Measurements from ENCODE around the gene KIF26B.
A peak's percentile ranks its signal among the peaks of the same experiment; 100 is the strongest.
"Not testable (repeated sequence)": the region's sequence is repeated elsewhere in the genome, so short reads cannot be mapped to it uniquely, and the experiment has no call there.

The KIF26B gene

DNA sequence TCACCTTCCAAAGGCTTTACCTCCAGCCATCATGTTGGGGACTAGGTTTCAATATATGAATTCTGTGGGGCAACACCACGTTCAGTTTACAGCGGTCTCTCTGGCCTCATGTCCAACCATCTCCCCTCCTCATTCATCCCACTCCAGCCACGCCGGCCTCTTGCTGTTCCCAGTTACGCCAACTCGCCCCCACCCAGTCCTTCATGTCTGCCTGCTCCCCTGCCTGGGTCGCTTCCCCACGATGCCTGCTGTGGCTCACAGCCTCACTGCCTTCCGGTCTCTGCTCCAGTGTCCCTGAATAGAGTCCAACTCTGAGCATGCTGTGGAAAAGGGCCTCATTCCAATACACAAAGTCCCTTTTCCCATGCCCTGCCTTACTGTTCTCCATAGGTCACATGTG lies 193.8 kb downstream of the KIF26B start:
- DNase-seq (ENCODE audit: low spot score) (no peak), FAIRE-seq (no peak)

DNA sequence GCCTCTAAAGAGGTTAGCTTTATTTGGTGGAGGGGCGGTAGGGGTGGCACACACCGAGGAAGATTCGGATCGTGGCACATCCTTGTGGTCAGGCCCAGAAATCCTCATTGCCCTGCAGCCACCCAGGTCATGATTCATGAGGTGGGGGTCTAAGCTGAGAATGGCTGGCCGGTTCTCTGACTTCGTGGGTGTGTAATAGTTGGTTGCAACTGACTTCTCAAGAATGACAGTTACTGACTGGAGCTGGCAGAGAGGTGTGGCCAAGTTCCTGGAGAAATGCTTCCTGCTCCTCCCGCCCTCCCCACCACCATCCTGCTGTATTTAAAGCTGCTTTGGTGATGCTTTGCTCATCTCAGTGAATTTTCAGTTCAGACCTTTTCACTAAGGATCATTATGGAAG lies 198.6 kb downstream of the KIF26B start:
- no peak for FAIRE-seq
- peak; percentile 68 for DNase-seq (ENCODE audit: low spot score)

DNA sequence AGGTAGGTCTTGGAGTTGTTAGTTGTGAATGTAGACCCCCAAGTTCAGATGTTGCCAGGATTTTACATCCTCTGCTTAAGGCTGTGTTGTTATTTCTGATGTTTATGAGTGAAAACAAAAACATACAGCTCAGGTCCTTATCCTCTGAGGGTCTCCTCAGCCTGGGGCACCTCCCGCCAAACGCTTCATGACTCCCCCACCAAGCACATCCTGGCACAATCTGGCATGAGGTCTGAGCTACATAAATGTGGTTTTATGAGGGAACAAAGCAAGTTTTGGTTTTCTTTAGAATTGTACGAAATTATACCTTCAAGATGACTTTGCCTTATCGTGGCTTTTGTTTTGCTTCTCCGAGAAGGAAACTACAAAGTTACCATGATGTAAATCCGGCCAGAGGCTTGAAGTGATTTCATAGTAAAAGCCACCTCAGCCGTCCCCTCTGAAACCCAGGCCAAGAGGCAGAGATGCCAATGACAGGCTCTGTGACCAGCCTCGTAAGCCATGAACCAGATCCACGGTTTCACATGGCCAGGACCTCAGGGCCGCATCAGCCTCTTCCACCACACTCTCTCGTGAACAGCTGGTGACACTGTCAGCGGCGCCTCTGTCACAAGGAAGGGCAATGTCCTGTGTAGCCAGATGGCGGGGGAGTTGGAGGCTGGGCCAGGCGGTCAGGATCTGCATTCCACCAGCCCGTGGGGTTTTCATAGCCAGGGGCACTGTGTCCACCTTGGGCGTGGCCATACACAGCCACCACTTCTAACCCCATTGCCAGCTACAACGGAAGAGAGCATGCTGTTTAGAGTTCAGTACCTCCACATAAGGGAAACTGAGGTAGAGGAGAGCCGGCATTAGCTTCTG lies 199.4 kb downstream of the KIF26B start:
- FAIRE-seq (no peak), DNase-seq (ENCODE audit: low spot score) (no peak)

DNA sequence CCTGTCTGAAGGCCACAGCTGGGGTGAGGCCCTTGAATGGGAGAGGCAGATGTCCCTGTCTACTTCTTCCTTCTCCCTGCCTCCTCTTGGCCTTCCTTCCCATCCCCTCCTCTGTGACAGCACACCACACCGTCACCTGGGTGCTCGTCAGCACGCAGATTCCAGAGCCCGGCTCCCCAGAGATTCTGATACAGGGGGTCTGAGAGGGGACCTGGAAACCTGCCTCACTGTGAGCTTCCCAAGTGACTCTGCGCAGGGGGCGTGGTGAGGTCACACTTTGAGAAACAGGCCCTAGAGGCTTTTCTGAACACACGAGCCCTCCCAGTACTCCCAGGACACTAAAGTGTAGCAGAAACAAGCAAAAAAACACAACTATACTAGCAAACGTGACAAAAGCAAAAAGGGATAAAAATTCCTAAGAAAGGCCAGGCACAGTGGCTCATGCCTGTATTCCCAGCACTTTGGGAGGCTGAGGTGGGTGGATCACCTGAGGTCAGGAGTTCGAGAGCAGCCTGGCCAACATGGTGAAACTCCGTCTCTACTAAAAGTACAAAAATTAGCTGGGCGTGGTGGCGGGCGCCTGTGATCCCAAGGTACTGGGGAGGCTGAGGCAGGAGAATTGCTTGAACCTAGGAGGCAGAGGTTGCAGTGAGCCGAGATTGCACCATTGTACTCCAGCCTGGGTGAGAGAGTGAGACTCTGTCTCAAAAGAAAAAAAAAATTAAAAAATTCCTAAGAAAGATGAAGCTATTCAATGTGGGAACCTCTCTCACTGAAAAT lies 201.3 kb downstream of the KIF26B start:
- DNase-seq (ENCODE audit: low spot score); FAIRE-seq: not testable (repeated sequence)

DNA sequence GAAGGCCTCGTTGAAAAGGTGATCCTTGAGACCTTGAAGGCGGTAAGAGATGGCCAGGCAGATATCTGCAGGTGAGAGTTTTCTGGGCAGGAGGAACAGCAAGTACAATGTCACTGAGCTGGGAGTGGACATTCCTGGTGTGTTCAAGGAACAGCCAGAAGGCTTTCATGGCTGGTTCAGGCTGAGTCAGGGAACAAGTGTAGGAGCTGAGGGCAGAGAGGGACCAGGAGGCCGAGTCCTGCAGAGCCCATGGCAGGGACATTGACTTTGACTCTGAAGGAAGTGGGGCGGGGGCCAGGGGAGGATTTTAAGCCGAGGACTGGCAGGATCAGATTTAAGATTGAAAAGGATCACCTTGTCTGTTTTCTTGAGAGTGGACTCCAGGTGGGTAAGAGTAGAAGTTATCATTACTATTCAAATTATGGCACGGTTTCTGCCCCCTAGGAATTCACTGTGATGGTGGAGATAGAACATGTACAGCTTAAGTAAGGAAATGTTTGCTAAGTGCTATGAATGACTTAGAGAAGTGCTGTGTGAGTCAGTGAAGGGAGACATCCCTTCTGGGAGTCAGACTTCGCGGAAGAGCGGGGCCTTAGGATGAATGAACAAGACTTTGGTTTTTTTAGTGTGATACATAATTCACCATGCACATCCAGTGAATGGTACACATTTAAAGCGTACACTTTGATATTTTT lies 202.3 kb downstream of the KIF26B start:
- FAIRE-seq: peak; percentile 88

DNA sequence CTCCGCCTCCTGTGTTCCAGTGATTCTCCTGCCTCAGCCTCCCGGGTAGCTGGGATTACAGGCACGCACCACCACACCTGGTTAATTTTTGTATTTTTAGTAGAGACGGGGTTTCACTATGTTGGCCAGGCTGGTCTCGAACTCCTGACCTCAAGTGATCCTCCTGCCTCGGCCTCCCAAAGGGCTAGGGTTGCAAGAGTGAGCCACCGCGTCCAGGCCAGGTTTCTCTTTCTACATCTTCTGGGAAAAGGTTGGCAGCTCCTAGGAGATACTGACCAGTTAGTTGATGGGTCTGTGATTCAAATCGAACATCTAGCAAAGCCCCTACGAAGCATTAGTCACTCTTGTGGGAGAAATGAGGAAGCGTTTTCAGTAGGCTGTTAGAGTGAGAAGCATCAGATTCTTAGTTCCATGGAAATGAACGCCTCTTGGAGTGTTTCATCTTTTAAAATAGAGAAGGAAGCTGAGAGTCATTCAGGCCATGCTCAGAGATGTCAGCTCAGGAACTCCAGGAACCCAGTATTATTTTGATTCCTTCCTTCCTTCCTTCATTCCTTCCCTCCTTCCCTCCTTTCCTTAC lies 204.4 kb downstream of the KIF26B start:
- FAIRE-seq: not testable (repeated sequence)
- peak; percentile 20 for DNase-seq (ENCODE audit: low spot score)

More for the DNA sequence above, 202.3 kb downstream of the KIF26B start:
- peak; percentile 86 for DNase-seq (ENCODE audit: low spot score)

DNA sequence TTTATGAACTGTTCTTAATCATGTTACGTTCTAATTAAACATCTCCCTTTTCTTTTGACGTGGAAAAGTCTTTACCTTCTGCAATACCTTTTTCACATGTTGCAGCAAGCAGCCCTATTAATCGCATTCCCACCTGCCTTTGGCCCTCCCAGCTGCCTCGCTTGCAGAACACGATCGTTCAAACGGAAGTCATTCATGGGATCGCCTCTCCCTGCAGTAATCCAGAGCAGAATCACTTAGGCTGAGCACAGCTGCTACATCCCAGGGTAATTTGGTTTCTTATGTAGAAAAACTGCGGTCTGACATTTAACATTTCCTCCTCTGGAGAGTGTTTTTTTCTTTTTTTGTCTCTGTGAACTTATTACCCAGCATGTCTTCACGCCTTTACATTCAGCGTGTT lies 206.3 kb downstream of the KIF26B start:
- DNase-seq (ENCODE audit: low spot score): no peak
- no peak for FAIRE-seq

DNA sequence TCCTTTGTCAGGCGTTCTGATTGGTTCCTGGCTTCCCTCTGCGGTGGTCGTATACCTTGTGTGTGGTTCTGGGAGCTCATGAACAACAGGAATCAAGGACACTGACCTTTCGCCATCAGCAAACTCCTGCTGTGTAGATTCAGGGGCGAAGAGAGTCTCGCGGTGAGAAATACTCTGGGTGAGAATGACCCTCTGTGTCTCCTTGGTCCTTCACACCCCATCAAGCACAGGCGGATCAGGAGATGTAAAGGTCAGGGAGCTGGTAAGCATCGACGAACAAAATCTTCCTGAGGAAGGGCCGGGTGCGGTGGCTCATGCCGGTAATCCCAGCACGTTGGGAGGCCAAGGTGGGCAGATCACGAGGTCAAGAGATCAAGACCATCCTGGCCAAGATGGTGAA lies 207.2 kb downstream of the KIF26B start:
- no peak for DNase-seq (ENCODE audit: low spot score)
- no peak for FAIRE-seq

DNA sequence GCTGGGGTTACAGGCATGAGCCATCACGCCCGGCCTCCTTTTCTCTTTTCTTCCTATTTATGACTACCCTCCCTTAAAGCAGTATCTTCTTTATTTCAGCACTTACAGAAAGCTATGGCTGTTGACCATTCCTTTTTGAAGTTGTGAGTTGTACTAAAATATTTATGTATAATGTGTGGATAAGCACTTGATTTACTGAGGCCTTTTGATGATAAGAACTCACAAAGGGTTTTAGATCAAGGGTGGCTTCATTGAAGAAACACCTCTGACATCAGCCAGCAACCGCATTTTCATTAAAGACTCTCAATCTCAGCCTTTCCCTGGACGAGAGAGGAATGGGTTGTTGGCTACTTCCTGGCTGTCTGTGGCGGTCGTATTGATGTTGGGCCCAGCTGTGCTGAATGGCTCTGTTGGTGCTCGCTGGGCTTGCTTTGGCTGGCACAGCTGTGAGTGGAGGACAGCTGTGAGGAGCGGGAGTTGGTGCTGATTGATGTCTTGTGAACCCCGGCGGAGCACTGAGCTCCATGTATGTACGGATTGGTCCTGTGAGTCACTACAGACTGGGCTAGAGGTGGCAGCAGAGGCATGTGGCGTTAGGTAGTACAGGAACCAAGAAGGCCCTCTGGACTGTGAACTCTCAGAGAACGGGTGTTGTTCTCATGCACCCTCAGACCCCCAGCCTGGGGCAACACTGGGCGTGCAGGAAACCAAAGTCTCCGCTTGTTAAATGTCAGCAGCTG lies 208.8 kb downstream of the KIF26B start:
- DNase-seq (ENCODE audit: low spot score) (no peak), FAIRE-seq (no peak)

DNA sequence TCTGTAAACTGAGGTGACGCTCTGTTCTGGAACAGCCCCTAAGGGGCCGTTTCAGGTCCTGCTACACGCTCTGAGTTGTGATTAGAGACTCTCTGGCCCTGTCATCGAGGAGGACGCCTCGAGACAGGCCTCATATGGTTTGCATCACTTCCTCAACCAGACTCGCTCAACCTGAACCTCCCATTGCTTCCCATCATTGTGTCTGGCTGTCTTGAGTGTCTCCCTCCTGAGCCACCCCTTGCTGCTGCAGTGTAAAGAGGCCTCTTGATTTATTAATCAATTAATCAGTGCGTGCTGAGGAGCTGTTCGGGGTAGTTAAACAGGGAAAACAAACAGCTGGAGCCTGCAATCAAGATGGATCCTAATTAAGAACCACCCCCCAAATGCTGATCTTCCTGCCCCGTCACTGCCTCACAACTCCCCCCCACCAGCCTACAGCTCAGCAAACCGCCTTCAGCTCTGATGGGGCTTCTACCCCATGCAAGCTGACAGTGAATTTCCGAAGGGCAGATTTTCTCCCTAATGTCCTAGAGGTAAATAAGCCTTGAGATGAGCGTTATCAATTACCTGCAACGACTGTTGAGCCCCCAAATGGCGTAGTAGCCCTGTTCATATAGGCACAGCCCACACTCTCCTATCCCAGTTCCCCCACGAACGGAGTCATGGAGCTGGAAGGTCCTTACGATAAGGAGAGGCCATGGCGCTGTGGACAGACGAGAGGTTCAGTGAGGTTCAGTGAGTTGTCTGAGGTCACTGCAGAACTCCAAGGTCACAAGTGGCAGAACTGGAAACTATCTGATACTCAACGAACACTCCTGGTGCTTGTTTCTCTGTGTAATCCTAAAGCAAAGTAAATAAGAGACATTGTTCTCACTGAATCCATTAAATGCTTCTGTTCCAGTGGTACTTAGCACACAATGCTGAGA lies 210.6 kb downstream of the KIF26B start:
- FAIRE-seq: no peak

DNA sequence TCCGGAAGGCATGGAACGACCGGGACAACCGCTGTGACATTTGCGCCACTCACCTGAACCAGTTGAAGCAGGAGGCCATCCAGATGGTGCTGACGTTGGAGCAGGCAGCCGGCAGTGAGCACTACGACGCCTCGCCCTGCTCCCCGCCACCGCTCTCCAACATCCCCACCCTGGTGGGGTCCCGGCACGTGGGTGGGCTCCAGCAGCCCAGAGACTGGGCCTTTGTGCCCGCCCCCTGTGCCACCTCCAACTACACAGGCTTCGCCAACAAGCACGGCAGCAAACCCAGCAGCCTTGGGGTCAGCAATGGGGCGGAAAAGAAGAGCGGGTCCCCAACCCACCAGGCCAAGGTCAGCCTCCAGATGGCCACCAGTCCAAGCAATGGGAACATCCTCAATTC lies 212.1 kb downstream of the KIF26B start:
- DNase-seq (ENCODE audit: low spot score): no peak
- no peak for FAIRE-seq

More for the DNA sequence above, 210.6 kb downstream of the KIF26B start:
- DNase-seq (ENCODE audit: low spot score): peak; percentile 11

DNA sequence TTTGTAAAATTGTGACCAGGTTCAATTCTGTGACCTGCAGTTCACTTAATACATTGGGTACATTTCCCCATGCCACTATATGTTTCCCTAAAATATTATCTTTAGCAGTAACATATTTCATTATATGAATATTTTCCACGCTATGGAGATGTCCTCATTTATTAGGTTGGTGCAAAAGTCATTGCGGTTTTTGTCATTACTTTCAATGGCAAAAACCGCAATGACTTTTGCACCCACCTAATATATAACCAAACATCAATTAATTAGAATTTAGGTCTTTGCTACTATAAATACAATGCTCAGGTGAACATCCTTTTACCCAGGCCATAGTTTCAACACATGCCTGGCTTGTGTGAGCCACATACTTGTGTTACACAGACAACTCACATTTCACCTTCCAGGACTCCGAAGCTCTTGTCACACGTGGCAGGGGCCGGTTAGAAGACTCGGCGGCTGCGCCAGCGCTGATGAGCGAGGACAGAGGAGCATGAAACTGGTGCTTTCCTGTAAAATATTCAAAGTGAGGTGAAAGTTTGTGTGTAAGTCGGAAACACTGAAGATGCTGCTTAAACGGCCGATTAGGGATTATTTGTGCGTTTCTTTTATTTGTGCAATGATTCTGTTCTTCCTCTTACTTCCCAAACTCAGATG lies 215.5 kb downstream of the KIF26B start:
- FAIRE-seq: no peak
- DNase-seq (ENCODE audit: low spot score): no peak

DNA sequence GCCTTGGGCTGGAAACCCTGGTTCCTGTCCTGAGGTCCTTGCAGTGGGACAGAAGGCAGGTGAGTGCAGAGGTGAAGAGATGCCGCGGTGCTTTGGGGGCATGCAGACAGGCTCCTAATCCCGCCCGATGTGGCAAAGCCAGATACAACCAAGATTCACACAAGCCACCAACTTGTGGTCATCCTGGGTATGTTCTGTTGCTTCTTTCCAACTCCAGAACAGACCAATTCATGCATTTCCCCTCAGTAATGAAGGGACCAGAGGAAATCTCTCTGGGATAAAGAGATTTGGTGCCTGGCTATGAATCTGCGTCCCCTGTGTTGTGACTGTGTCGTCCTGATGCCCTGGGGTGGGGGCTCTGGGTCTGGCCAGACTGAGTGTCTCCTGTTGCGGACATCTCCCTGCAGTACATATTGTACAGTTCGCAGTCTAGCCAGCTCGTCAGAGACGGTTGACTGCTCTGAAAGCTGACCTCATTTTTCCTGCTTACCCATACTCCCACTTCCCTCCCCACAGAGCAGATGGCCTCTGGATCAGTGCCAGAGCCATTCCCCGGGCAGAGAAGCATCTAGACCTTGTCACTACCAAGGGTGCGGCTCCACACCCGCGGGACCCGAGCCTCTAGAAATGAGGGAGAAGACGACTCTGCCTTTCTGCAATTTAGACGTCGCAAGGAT lies 216.3 kb downstream of the KIF26B start:
- FAIRE-seq (peak; percentile 93), DNase-seq (ENCODE audit: low spot score) (peak; percentile 97)

DNA sequence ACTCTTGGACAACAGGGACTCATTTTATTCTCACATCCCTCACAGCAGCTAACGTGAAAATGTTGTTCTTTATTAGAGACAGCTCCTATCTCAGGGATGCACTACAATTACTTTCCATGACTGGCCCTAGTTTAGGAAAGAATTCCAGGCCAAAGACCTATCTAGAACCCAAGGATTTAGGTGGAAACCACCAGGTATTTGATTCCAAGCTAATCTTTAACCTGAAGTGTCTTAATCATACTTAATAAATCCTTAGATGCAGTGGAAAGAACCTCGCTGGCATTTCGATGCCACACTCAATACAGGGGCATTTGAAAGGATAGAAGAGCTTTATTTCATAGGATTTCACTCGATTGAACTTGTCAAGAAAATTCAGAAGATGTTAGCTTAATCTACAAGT lies 218.3 kb downstream of the KIF26B start:
- DNase-seq (ENCODE audit: low spot score): peak; percentile 61
- peak; percentile 88 for FAIRE-seq

DNA sequence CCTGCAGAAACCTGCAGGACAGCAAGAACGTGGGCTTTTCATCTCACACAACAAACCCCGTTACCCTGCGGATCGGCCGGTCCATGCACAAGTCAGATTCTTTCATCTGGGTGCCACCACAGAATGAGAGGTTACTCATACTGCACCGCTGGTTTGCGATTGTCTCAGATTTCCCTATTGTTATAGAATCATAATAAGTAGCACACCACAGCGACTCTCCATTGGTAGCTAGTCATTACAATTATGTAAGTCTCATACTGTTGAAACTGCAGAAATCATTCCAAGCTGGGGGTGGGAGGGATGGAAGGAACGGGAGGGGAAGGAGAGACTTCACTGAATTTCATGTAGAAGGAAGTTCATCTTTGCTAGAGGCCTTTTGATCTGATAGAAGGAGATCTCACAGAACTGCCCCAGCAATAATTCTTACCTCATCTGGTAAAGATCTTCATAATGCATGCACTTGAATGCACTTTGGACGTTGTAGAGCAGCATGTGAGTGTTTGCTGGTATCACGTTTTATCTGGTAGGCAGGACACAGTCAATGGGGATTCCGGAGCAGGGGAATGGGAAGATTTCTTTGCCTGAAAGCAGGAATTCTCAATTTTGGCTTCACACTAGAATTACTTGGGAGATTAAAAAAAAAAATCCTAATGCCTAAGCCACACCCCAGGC lies 221.1 kb downstream of the KIF26B start:
- no peak for DNase-seq (ENCODE audit: low spot score)
- no peak for FAIRE-seq

DNA sequence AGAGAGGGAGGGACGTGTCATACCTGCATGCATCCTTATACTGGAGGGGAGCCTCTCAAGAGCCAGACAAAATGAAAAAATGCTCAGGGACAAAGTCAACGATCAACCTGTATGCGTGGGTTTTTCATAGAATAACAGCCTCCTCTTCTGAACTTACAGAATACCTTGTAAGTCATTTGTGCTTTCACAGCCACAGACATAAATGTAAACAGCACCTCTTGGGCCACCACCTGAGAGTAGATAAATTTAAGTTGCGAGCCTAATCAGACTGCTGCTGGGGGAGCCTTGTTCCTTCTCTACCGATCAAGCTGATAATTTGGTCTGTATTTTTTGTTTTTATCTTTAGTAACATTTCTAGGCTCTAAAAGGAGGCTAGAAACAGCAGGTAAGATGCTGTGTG lies 223.1 kb downstream of the KIF26B start:
- no peak for FAIRE-seq
- DNase-seq (ENCODE audit: low spot score): no peak

DNA sequence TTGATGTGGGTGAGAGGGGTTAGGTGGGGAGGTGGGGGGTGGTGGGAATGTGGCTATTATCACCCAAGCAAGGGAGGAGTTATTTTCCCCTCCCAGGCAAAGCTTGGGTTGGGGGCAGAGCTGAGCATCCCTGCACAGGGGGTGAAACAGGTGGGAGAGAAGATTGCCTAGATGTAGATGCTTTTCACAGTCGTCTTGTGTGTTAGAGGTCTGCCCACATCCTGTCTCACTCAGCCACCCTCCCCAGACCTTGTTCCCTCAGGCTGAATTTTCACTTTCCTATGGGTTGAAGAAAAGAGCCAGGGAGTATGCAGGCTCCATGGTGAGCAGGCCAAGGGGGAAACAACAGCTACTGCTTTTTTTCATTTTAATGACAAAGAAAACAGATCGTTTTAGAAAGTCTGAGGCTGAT lies 223.5 kb downstream of the KIF26B start:
- FAIRE-seq: no peak
- DNase-seq (ENCODE audit: low spot score): peak; percentile 42

DNA sequence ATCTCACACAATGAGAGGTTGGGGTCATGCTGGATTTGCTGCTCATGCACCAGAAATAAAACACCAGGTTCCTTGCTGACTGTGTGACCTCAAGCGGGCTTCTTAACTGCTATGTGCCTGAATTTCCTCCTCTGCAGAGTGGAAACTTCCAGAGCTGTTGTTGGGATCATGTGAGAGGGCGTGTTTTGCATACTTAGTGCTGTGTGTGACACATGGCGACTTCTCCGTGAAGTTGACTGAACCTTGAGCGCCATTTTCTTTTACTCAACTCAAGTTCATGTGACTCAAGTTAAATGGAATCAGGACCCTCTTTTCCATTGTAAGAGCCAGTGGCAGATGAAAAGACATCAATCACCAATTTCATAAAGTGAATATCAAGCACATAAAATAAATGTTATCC lies 224.0 kb downstream of the KIF26B start:
- no peak for DNase-seq (ENCODE audit: low spot score)
- no peak for FAIRE-seq

Data from RCC 7860 (cell line).